ENCODE results near the gene SMYD3. TPM values are rescaled to one million over a fixed set of nuclear protein-coding genes. Genes with fewer than 3 reads are reported as not detected.

SMYD3 gene
- total and polyA plus RNA-seq, 10 donors, result 12.5 to 33.1 (median 21.0) TPM

- intact Hi-C loops (cut with DNase I; ENCODE audit: low total_unique reads), result no loop called here
- Histone ChIP-seq H3K4me3 (no peak overlapping the region), H3K4me1 (no peaks in the 10 kb centered on the region), H3K27ac (no peak overlapping the region), H3K36me3 (peaks cover 0 to 9% (median 0%) of the 10 kb centered on the region in 6 donors), H3K9me3 (peaks cover 0 to 3% (median 0%) of the 10 kb centered on the region in 8 donors), H3K27me3 (replicated peaks in 1 of 7) (no peaks in the 10 kb centered on the region)
- WGBS, 5 donors, result 92 to 96% (median 96%) methylated on average over 5 of the region's 5 CpGs
- DNase-seq, result no peak
- TF ChIP-seq POLR2A (IDR thresholded peaks at IDR 0.05), result no peak
- TF ChIP-seq POLR2AphosphoS5 (IDR thresholded peaks at IDR 0.05), result no peak
- TF ChIP-seq, protein P1, sequence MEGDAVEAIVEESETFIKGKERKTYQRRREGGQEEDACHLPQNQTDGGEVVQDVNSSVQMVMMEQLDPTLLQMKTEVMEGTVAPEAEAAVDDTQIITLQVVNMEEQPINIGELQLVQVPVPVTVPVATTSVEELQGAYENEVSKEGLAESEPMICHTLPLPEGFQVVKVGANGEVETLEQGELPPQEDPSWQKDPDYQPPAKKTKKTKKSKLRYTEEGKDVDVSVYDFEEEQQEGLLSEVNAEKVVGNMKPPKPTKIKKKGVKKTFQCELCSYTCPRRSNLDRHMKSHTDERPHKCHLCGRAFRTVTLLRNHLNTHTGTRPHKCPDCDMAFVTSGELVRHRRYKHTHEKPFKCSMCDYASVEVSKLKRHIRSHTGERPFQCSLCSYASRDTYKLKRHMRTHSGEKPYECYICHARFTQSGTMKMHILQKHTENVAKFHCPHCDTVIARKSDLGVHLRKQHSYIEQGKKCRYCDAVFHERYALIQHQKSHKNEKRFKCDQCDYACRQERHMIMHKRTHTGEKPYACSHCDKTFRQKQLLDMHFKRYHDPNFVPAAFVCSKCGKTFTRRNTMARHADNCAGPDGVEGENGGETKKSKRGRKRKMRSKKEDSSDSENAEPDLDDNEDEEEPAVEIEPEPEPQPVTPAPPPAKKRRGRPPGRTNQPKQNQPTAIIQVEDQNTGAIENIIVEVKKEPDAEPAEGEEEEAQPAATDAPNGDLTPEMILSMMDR (IDR thresholded peaks at IDR 0.05 in 8 of 11, conservative IDR thresholded peaks at IDR 0.05 in 3 of 11), result no peak
Measured at GRCh38 chr1:245834002-245834401, 673.1 kb downstream of the SMYD3 start.

DNA sequence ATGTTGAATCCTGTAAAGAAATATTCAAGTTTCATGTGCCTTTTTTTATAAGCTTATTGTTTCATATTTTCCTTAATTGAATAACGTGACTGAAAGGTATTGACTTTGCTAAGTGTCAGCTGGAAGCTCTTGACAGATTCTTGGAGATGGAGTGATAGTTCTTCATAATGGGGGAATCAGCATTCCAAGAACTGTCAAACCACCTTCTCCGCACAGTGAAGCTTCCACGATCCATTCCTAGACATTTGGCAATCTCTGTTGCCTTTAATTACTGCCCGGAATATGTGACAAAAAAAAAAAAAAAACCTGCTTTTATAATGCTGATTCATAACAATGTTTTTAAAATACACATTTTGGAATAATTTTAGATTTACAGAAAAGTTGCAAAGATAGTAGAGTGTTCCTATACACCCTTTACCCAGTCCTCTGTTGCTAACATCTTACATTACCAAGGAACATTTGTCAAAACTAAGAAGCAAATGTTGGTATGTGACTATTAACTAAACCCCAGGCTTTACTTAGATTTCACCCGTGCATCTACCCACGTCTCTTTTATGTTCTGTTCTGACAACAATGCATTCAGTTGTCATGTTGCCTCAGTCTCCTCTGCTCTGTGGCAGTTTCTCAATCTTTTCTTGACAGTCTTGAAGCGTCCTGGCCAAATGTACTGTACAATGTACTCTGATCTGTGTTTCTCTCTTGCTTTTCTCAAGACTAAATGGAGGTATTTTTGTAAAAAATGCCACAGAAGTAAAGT lies 674.1 kb downstream of the SMYD3 start:
- H3K4me1 ChIP-seq, result no peaks in the 10 kb centered on the region
- H3K9me3 ChIP-seq, result peaks cover 0 to 3% (median 0%) of the 10 kb centered on the region in 8 donors
- no peak for DNase-seq
- no peak overlapping the region for H3K27ac ChIP-seq
- peaks cover 0 to 9% (median 0%) of the 10 kb centered on the region in 6 donors for H3K36me3 ChIP-seq
- TF ChIP-seq POLR2A (IDR thresholded peaks at IDR 0.05) (no peak), POLR2AphosphoS5 (IDR thresholded peaks at IDR 0.05) (no peak)
- TF ChIP-seq, protein P1 (IDR thresholded peaks at IDR 0.05 in 8 of 11, conservative IDR thresholded peaks at IDR 0.05 in 3 of 11), result no peak
- no peaks in the 10 kb centered on the region for H3K27me3 ChIP-seq (replicated peaks in 1 of 7)
- 90 to 97% (median 95%) methylated on average over 7 of the region's 7 CpGs for WGBS, 5 donors
- H3K4me3 ChIP-seq, result no peak overlapping the region
- intact Hi-C loops (cut with DNase I; ENCODE audit: low total_unique reads), result no loop called here

GRCh38 chr1:245831518-245831917 lies 675.6 kb downstream of the SMYD3 start:
- WGBS, 5 donors, result 85 to 94% (median 87%) methylated on average over 9 of the region's 9 CpGs
- no peaks in the 10 kb centered on the region for H3K4me1 ChIP-seq
- peaks cover 0 to 3% (median 0%) of the 10 kb centered on the region in 8 donors for H3K9me3 ChIP-seq
- intact Hi-C loops (cut with DNase I; ENCODE audit: low total_unique reads), result no loop called here
- DNase-seq, result no peak
- no peak overlapping the region for H3K4me3 ChIP-seq
- H3K36me3 ChIP-seq, result peaks cover 0 to 5% (median 0%) of the 10 kb centered on the region in 6 donors
- H3K27ac ChIP-seq, result no peak overlapping the region
- TF ChIP-seq, protein P1 (IDR thresholded peaks at IDR 0.05 in 8 of 11, conservative IDR thresholded peaks at IDR 0.05 in 3 of 11), result no peak
- TF ChIP-seq POLR2AphosphoS5 (IDR thresholded peaks at IDR 0.05) (no peak), POLR2A (IDR thresholded peaks at IDR 0.05) (no peak)
- no peaks in the 10 kb centered on the region for H3K27me3 ChIP-seq (replicated peaks in 1 of 7)

DNA sequence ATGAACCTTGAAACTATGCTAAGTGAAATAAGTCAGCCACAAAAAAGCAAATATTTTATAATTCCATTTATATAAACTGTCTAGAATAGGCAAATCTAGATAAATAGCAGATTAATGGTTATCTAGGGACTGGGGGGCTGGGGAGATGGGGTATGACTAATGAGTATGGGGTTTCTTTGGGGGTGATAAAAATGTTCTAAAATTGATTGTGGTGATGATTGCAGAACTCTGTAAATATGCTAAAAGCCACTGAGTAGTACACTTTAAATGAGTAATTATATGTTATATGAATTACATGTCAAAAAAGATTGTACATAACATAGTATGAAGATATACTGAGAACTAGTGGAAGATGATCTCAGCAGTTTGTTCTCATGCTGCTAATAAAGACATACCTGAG lies 677.3 kb downstream of the SMYD3 start:
- intact Hi-C loops (cut with DNase I; ENCODE audit: low total_unique reads), result no loop called here
- H3K36me3 ChIP-seq, result peaks cover 0 to 4% (median 0%) of the 10 kb centered on the region in 6 donors
- no peak overlapping the region for H3K27ac ChIP-seq
- H3K9me3 ChIP-seq, result peaks cover 0 to 3% (median 0%) of the 10 kb centered on the region in 8 donors
- TF ChIP-seq POLR2A (IDR thresholded peaks at IDR 0.05), result no peak
- TF ChIP-seq, protein P1 (IDR thresholded peaks at IDR 0.05 in 8 of 11, conservative IDR thresholded peaks at IDR 0.05 in 3 of 11), result no peak
- no peak for TF ChIP-seq POLR2AphosphoS5 (IDR thresholded peaks at IDR 0.05)
- DNase-seq, result no peak
- no peaks in the 10 kb centered on the region for H3K27me3 ChIP-seq (replicated peaks in 1 of 7)
- no peak overlapping the region for H3K4me3 ChIP-seq
- H3K4me1 ChIP-seq, result no peaks in the 10 kb centered on the region

All from spleen (tissue), 11 donors.